Keratinocyte (primary cell): ENCODE measurements around the gene GJC1. TPM values are rescaled to one million over a fixed set of nuclear protein-coding genes. Genes with fewer than 3 reads are reported as not detected.

Source experiments
- DNase-seq: peaks from one replicate; pipeline ENCODE4 v3.0.0-alpha.2; 2011; ENCODE audit warnings: low read depth, missing footprints, low spot score
- FAIRE-seq: peaks from 2 replicates; lab custom pipeline; 2011; peaks lifted over from hg19 to GRCh38; lab: Jason Lieb, UNC
- H2AFZ ChIP-seq: 2 replicates; pipeline ENCODE4 v1.6.0; 2012; ENCODE audit warnings: low read length, control low read depth, inconsistent platforms; ENCODE audit not compliant: control insufficient read depth
- H3K27ac ChIP-seq: 2 replicates; pipeline ENCODE4 v1.5.1; 2011; ENCODE audit warnings: low read length; ENCODE audit not compliant: control insufficient read depth, insufficient read depth
- H3K27me3 ChIP-seq: 3 replicates; pipeline ENCODE4 v1.6.0; 2011; ENCODE audit warnings: low read length; ENCODE audit not compliant: control insufficient read depth, insufficient read depth; ENCODE audit errors: extremely low read depth
- H3K36me3 ChIP-seq, 2 experiments: 2 replicates in 1 of 2; 3 replicates in 1 of 2; pipeline ENCODE4 v1.5.1; 2011; ENCODE audit warnings: low read length in 2 of 2, mild to moderate bottlenecking in 1 of 2; ENCODE audit not compliant: control insufficient read depth in 2 of 2, insufficient read depth in 2 of 2; ENCODE audit errors: extremely low read depth in 1 of 2
- H3K4me1 ChIP-seq: 3 replicates; pipeline ENCODE4 v1.5.1; 2011; ENCODE audit warnings: low read length; ENCODE audit not compliant: control insufficient read depth, insufficient read depth; ENCODE audit errors: extremely low read depth
- H3K4me2 ChIP-seq: 3 replicates; pipeline ENCODE4 v1.6.0; 2011; ENCODE audit warnings: low read depth, low read length; ENCODE audit not compliant: control insufficient read depth, insufficient read depth; ENCODE audit errors: extremely low read depth
- H3K4me3 ChIP-seq, 3 experiments: fragments of 200-600 bp in 1 of 3; sonication (generic) in 1 of 3; 2 replicates in 2 of 3; 3 replicates in 1 of 3; pipeline ENCODE4 v1.5.1; 2011 to 2016; ENCODE audit warnings: low read length in 3 of 3, mild to moderate bottlenecking in 3 of 3, control low read depth in 2 of 3, inconsistent platforms in 1 of 3, low read depth in 1 of 3, mixed read lengths in 1 of 3, mixed run types in 1 of 3, moderate library complexity in 1 of 3; ENCODE audit not compliant: control insufficient read depth in 2 of 3, insufficient read depth in 2 of 3; ENCODE audit errors: extremely low read depth in 1 of 3
- H3K79me2 ChIP-seq: 2 replicates; pipeline ENCODE4 v1.6.0; 2012; ENCODE audit warnings: low read length; ENCODE audit not compliant: control insufficient read depth, insufficient read depth
- H3K9ac ChIP-seq: 3 replicates; pipeline ENCODE4 v1.6.0; 2011; ENCODE audit warnings: low read length; ENCODE audit not compliant: control insufficient read depth, insufficient read depth; ENCODE audit errors: extremely low read depth
- H3K9me1 ChIP-seq: 3 replicates; pipeline ENCODE4 v1.6.0; 2011; ENCODE audit warnings: low read length; ENCODE audit not compliant: control insufficient read depth, insufficient read depth; ENCODE audit errors: extremely low read depth
- H3K9me3 ChIP-seq: 2 replicates; pipeline ENCODE4 v1.5.1; 2012; ENCODE audit warnings: low read depth, low read length; ENCODE audit not compliant: control insufficient read depth
- H4K20me1 ChIP-seq: 3 replicates; pipeline ENCODE4 v1.6.0; 2011; ENCODE audit warnings: low read length; ENCODE audit not compliant: control insufficient read depth, insufficient read depth; ENCODE audit errors: extremely low read depth
- EZH2 ChIP-seq: IDR thresholded peaks from one replicate; pipeline ENCODE4 v1.6.1; 2012; ENCODE audit warnings: inconsistent platforms, mild to moderate bottlenecking, low read length, moderate library complexity
- dilution Hi-C: fragments of 300-500 bp; cut with MboI; formaldehyde crosslinking; loops from one replicate; pipeline ENCODE4 v1.7.0; 2020; ENCODE audit warnings: low sequenced_read_pairs; ENCODE audit not compliant: extremely low pct_ligation_motif_present
- polyA plus RNA-seq, 5 experiments: library from polyadenylated mRNA; depleted of rRNA in 3 of 5; stranded (reverse) in 3 of 5; stranded (forward) in 1 of 5; unstranded in 1 of 5; fragments of >200 nt; gene quantifications; 1 replicate in 1 of 5; 2 replicates in 3 of 5; 3 replicates in 1 of 5; pipeline versions ENCODE4 v1.2.1 to v1.2.3, GENCODE V29; 2011 to 2012; ENCODE audit warnings: missing spikeins in 2 of 5, low read depth in 1 of 5, low replicate concordance in 1 of 5
- TF ChIP-seq, protein P1 (sequence below), 3 experiments: IDR thresholded peaks in 1 of 3; conservative IDR thresholded peaks in 1 of 3; optimal IDR thresholded peaks in 1 of 3; 2 replicates in 2 of 3; 3 replicates in 1 of 3; pipeline versions ENCODE3 to v1.5.1; 2011; ENCODE audit warnings: low read length in 3 of 3, mild to moderate bottlenecking in 3 of 3, moderate library complexity in 2 of 3, control low read depth in 1 of 3, inconsistent platforms in 1 of 3; ENCODE audit not compliant: insufficient read depth in 2 of 3; ENCODE audit errors: extremely low read depth in 1 of 3

Gene GJC1
- polyA plus RNA-seq, 1 donor (not counting 4 experiments of a cell fraction or from before 2014, with no cell fraction given), result 11.1 TPM

DNA sequence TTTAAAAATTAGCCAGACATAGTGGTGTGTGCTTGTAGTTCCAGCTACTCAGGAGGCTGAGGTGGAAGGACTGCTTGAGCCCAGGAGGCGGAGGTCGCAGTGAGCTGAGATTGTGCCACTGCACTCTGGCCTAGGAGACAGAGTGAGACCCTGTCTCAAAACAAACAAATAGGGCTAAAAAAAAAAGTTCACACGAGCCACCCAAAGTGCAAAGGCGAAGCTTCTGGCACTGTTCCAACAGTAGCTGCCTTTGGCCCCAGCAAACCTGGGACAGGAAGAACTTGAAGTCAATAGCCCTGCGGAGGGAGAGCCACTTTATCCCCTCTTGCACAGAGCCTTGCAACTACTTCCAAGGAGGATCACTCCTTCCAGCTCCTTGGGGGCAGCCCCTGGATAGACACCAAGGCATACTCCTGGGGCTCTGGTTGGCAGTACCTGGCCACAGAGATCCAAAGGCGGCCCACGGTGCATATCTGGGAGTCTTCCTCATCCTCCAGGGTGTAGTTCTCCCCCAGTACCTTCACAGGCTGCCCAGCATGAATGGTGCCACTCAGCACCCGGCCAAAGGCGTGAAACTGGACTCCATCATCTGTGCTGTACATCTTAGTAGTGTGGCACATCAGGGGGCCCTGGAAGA lies 32.3 kb upstream of the GJC1 start:
- no peak overlapping the region for H3K27ac ChIP-seq
- H3K4me1 ChIP-seq, result no peaks in the 10 kb centered on the region
- H3K4me2 ChIP-seq, result no peak overlapping the region
- peaks cover 42 to 80% of the 10 kb centered on the region in 2 experiments for H3K36me3 ChIP-seq
- no peak overlapping the region for H2AFZ ChIP-seq
- H4K20me1 ChIP-seq, result peaks cover 4% of the 10 kb centered on the region
- TF ChIP-seq, protein P1, sequence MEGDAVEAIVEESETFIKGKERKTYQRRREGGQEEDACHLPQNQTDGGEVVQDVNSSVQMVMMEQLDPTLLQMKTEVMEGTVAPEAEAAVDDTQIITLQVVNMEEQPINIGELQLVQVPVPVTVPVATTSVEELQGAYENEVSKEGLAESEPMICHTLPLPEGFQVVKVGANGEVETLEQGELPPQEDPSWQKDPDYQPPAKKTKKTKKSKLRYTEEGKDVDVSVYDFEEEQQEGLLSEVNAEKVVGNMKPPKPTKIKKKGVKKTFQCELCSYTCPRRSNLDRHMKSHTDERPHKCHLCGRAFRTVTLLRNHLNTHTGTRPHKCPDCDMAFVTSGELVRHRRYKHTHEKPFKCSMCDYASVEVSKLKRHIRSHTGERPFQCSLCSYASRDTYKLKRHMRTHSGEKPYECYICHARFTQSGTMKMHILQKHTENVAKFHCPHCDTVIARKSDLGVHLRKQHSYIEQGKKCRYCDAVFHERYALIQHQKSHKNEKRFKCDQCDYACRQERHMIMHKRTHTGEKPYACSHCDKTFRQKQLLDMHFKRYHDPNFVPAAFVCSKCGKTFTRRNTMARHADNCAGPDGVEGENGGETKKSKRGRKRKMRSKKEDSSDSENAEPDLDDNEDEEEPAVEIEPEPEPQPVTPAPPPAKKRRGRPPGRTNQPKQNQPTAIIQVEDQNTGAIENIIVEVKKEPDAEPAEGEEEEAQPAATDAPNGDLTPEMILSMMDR (optimal IDR thresholded peaks at IDR 0.05 in 1 of 3, IDR thresholded peaks at IDR 0.05 in 1 of 3, conservative IDR thresholded peaks at IDR 0.05 in 1 of 3; ENCODE audit: extremely low read depth in 1 of 3, insufficient read depth in 2 of 3, low read length in 3 of 3), result no peak
- no peak for TF ChIP-seq EZH2
- no peak overlapping the region for H3K4me3 ChIP-seq
- H3K79me2 ChIP-seq, result no peaks in the 10 kb centered on the region
- no peak for FAIRE-seq
- no peaks in the 10 kb centered on the region for H3K9me1 ChIP-seq
- dilution Hi-C loops, result no loop called here
- H3K27me3 ChIP-seq, result no peaks in the 10 kb centered on the region
- no peak overlapping the region for H3K9ac ChIP-seq
- no peak for DNase-seq
- no peaks in the 10 kb centered on the region for H3K9me3 ChIP-seq

- Histone ChIP-seq H3K36me3 (peaks cover 49 to 71% of the 10 kb centered on the region in 2 experiments), H3K27me3 (no peaks in the 10 kb centered on the region), H3K27ac (no peak overlapping the region), H2AFZ (no peak overlapping the region), H3K9me3 (no peaks in the 10 kb centered on the region), H3K4me3 (no peak overlapping the region), H3K9ac (no peak overlapping the region), H3K4me2 (no peak overlapping the region), H3K79me2 (no peaks in the 10 kb centered on the region), H4K20me1 (no peaks in the 10 kb centered on the region), H3K4me1 (no peaks in the 10 kb centered on the region), H3K9me1 (no peaks in the 10 kb centered on the region)
- DNase-seq (no peak), FAIRE-seq (no peak)
- dilution Hi-C loops, result no loop called here
- TF ChIP-seq EZH2, result no peak
- TF ChIP-seq, protein P1 (optimal IDR thresholded peaks at IDR 0.05 in 1 of 3, IDR thresholded peaks at IDR 0.05 in 1 of 3, conservative IDR thresholded peaks at IDR 0.05 in 1 of 3; ENCODE audit: extremely low read depth in 1 of 3, insufficient read depth in 2 of 3, low read length in 3 of 3), result no peak
These were observed 29.6 kb upstream of the GJC1 start for GRCh38 chr17:44859701-44860100.
